ENCODE measurements around the gene DQX1. TPM values are rescaled to one million over a fixed set of nuclear protein-coding genes. Genes with fewer than 3 reads are reported as not detected.

Gene DQX1, protein sequence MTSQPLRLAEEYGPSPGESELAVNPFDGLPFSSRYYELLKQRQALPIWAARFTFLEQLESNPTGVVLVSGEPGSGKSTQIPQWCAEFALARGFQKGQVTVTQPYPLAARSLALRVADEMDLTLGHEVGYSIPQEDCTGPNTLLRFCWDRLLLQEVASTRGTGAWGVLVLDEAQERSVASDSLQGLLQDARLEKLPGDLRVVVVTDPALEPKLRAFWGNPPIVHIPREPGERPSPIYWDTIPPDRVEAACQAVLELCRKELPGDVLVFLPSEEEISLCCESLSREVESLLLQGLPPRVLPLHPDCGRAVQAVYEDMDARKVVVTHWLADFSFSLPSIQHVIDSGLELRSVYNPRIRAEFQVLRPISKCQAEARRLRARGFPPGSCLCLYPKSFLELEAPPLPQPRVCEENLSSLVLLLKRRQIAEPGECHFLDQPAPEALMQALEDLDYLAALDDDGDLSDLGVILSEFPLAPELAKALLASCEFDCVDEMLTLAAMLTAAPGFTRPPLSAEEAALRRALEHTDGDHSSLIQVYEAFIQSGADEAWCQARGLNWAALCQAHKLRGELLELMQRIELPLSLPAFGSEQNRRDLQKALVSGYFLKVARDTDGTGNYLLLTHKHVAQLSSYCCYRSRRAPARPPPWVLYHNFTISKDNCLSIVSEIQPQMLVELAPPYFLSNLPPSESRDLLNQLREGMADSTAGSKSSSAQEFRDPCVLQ
- 2.3 and 4.1 TPM in 2 replicates for polyA plus RNA-seq

DNA sequence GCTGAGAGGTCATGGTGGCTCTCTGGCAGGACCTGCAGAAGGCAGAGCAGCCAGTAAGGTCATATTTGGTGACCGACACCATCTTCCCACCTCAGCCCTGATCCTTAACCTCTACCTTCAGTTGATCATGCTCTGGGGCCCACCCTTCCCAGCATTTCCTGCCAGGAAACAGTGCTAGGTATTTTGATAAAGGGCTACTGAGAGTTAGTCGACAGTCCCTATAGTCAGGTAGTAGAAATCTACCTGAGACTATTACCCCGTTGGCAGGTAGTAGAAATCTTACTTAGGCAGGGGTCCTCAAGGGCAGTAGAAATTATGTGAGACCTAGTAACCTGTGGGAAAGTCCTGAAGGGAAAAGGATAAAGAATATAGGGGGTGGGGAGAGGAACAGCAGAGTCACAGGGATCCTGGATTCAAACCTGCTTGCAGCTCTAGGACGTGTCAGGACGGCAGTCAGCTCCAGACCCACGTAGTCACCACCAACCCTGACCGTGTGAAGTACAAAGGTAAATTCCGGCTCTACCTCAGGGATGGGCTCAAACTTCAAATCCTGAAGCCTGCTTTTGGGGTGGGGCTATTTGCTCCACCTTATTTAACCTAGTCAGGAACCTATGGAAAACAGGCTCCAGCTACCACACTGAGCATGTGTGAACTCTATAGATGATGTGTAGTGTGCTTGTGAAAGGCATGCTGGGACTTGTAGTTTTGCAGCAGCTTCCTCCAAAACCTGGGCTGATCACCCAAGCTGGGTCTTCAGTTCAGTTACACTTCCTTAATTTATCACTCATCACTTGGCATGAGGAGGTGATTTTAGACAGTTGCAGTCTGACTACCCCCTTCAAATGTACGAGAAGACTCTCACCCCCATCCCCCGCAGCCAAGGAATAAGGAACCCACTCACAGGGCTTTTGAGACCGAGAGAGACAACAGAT lies at the start of gene DQX1:
TSS of gene DQX1 (minus strand) at position 515 of the 932 bp plus-strand sequence. CDS start at position 13, 502 bp downstream.

DNA sequence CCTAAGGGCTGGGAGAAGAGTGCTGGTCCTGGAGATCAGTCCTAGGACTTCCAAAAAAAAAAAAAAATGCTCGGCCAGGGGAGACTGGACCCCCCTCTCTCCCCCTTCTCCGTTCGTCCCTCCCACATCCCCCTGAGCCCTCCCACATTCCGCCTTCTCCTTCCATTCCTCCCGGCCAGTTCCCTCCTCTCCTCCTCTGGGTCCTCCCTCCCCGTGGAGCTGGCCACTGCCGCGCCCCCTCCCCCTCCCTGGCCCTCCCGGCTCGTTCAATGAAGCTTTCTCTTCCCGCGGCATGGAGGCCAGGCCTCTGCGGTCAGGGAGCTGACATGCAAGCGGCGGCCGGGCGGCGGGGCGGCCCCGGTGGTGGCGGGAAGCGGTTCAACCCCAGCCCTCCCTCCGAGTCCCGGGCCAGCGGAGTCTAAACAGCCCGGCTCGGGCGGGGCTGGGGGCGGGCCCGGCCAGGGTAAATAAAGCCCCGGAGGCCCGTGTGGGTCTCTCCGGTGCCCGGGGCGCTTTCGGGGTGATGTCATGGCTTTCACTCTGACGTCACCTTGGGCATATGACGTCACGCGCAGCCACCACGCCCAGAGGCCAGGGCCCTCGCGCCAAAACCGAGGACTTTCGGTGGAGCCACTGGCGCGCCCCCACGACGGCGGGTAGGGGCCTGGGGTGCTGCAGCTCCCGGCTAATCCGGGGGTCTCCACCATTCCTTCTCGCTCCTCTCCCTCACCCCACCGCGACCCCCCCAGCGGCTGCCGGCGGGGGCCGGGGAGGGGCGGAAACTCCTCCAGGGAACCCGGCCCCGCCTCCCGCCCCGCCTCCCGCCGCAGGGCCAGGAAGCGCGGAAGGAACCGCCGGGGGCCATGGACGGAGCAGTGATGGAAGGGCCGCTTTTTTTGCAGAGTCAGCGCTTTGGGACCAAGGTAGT lies 28.1 kb upstream of the DQX1 start, which contains the start of the genes DOK1 and LOXL3:
TSS of gene DOK1 (plus strand) at position 829 of the 928 bp plus-strand sequence. CDS start at position 864, 35 bp downstream.
TSS of gene LOXL3 (minus strand) at position 51 of the 928 bp plus-strand sequence. CDS start 1,308 bp downstream, outside the sequence.

DNA sequence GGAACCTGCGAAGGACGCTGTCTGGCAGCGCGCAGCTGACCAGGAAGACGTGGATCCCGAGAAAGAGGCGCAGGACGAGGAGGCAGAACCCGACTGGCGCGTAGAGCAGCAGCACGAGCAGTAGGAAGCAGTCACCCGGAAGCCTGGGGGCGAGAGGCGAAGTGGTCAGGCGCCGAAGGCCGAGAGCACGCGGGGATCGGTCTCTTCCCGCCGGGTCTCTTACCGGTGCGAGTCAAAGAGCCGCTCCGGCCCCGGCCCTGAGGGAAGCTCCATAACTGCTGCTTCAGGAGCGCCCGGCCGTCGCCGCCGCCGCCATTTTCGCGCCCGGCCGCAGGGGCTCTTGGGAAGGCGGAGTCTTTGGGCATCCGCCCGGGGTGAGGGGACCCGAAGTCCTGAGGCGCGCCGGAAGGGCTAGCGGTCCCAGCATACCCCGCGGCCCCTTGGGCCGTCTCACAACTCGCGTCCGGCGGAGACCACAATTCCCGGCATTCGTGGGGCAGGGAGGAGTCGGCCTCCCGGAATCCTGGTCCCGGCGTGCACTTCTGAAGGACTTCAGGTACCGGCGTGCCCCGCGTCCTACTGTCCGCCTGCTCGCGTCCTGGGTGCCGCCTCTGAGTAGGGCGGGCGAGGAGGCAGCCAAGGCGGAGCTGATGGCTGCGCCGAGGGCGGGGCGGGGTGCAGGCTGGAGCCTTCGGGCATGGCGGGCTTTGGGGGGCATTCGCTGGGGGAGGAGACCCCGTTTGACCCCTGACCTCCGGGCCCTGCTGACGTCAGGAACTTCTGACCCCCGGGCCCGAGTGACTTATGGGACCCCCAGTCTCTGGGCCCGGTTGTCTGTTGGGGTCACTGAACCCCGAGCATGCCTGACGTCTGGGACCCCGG lies 3.6 kb upstream of the DQX1 start, which contains the start of the genes AUP1 and HTRA2:
TSS of gene AUP1 (minus strand) at position 350 of the 882 bp plus-strand sequence. CDS start at position 273, 77 bp downstream.
TSS of gene HTRA2 (plus strand) at position 577 of the 882 bp plus-strand sequence. CDS start at position 651, 74 bp downstream.

DNA sequence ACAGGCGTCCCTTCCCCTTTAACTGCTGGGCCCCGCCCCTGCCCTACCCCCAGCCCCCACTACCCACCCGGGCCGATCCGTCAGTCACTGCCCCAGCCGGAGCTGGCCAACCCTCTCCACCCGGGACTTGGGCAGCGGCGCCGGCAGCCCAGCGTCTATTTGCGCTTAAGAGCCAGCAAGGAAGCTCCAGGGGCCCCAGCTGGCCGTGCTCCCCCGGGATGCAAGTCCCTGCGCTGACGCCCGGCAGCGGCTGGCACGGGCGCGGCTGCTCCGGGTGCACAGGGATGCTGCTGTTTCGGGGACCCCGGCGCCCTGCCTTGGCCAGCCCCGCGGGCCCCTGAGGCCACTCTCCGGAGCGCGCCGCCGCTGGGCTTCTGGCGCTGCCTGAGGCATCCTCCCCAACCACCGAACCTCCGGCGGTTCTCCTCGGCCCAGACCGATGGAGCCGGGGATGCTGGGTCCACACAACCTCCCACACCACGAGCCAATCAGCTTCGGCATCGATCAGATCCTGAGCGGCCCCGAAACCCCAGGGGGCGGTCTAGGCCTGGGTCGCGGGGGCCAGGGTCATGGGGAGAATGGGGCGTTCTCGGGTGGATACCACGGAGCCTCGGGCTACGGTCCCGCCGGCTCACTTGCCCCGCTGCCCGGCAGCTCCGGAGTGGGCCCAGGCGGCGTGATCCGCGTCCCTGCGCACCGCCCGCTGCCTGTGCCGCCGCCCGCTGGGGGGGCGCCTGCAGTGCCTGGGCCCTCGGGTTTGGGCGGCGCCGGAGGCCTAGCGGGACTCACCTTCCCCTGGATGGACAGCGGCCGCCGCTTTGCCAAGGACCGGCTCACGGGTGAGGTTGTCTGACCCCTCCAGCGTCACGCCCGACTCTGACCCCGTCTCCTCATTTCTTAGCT lies 11.4 kb downstream of the DQX1 start, which contains the start of gene TLX2:
TSS of gene TLX2 (plus strand) at position 83 of the 903 bp plus-strand sequence. CDS start at position 440, 357 bp downstream.

DNA sequence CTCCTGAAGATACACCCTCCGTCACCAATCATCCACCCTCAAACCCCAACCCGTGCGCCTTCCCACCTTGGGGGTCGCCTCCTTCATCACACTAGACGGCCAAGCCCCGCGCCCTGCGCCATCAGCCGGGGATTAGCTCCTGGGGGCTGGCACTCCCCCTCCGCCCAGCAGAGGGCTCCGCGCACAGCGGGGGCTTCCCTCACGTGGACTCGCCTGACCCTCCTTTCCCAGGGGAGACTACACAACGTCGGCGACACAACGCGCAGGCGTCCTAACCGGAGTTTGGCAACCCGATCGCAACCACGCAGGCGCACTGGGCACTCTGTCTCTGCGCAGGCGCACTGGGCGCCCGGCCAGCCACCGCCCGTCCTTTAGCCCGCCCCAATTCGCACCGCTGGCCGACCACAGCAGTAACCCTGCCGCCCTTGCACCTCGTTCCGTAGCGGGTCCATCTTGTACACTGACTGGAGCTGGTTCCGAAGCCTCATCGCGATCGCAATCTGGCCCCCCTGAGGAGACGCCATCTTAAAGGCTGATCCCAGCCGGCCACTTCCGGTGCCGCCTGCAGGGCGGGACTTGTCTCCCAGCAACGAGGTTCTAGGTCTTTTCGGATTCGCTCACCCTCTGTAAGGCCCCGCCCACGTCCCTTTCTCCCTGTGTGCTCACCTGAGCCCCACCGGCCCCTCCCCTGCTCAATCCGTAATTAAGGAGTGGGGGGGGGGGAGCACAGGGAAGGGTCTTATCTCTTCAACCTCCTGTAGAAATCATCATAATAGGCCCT lies 18.7 kb downstream of the DQX1 start, which contains the start of gene PCGF1:
TSS of gene PCGF1 (minus strand) at position 551 of the 781 bp plus-strand sequence. CDS start at position 524, 27 bp downstream.

DNA sequence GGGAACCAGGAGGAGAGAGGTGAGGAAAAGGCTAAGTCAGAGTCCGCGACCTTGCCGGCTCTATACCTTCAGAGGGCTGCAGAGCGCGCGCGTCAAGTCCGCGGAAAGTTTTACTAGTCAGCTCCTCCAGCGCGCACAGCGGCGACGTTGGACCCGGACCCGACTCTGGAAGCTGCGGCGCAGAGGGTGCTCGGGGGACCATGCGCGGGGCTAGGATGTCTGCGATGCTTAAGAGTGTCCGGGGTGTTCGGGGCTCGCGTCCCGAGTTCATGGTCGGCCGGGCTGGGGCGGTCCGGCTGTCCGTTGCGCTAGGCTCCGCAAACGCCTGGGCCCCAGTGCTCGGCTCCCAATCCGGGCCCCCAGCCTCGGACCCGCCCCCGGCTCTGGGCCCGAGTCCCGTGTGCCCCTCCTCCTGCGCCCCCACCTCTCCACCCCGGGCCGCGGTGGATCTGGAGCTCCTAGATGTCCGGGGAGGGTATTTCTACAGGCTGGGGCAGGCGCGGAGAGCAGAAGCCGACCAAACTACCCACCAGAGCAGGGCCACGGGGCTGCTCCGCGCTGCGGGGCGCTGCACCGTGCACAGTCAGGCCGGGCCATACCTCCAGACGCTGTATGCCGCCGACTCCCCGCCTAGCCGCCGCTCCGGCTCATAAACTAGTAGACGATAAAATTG lies 26.6 kb downstream of the DQX1 start, which contains the start of gene LBX2:
TSS of gene LBX2 (minus strand) at position 337 of the 673 bp plus-strand sequence. CDS start at position 271, 66 bp downstream.

DNA sequence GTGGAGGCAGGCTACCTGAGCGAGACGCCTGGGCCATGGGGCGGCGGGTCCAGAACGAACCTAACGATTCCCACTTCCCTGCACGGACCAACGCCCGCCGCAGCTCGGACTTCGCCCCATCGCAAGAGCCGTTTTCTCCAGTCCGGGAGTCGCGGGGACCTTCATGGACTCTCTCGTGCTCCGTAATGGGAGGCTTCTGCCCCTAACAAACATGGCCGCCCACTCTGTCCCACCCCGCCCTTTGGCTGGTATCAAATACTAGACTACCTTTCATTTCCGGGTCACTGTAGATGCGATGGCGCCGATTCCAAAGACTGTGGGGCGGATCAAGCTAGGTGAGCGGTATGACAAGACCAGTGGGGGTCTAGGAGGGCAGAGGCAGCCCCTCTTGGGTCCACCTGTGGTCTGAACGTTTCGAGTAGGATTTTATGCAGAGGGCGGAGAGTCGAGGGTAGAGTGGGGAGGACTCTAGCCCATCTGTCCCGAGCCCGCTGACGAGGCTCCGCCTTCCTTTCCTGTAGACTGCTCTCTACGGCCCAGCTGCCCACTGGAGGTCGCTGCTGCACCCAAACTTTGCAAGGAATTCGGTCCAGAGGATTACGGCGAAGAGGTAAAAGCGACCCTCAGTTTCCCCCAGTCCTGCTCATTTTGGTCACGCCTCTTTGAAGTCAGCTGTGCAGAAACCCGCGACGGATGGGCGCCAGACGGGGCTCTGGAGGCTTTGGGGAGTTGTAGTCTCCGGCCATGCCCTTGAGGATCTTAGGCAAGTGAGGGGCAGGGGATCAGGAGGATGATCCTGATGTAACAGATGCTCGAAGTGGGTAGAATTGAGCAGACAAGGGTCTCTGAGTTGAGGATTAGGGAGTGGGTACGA lies 43.0 kb downstream of the DQX1 start, which contains the start of the genes CCDC142 and TTC31:
TSS of gene CCDC142 (minus strand) at position 198 of the 874 bp plus-strand sequence. CDS start at position 37, 161 bp downstream.
TSS of gene TTC31 (plus strand) at position 281 of the 874 bp plus-strand sequence. CDS start at position 296, 15 bp downstream.

DNA sequence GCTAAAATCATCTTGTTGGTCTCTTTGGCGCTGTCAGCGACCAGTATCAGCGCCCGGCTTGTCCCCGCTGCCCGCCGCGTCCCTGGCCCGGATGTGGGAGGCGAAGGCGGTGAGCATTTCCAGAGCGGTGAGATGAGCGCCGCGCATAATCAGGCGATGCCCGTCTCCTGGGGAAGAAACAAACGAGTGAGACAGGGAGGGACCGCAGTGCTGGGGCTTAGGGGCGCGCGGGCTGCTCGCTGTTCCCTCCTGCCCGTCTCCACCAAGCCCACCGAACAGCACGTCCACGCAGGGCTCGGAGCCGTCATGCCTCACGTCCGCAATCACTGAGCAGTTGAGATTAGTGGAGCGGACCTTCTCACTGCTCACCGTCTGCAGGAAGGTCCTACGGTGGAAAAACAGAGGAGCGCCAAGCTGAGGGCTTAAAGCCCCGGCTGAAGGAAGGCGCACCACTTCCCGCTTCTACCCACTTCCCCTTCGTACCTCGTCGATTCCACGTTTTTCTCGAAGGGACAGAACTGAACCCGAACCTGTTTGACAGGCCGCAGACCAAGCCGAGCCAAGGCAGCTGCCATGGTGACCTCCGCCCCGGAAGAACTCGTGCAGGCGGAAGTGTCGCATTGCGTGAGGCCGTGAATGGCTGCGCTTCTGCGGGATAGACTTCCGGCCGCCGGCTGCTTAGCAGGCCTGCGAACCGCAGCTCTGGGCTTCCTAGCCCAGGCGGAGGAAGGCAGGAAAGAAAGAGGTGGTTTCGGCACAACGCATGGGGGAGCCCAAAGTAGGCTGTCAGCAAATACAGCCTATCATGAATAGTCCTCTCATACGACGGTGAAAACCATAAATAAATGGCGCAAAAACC lies 53.7 kb downstream of the DQX1 start, which contains the start of gene MRPL53:
TSS of gene MRPL53 (minus strand) at position 595 of the 859 bp plus-strand sequence. CDS start at position 575, 20 bp downstream.

Other genes starting within 250 kb of the DQX1 start
- not detected in 2 replicates for gene SLC4A5, start 182.8 kb downstream of the DQX1 start, polyA plus RNA-seq
- gene DCTN1, start 145.9 kb downstream of the DQX1 start, polyA plus RNA-seq, result 275 and 282 TPM in 2 replicates
- gene C2orf81, start 104.6 kb downstream of the DQX1 start, polyA plus RNA-seq, result 0.14 and 0.58 TPM in 2 replicates
- gene WDR54, start 104.5 kb downstream of the DQX1 start, polyA plus RNA-seq, result 25.1 and 25.5 TPM in 2 replicates
- gene RTKN, start 84.3 kb downstream of the DQX1 start, polyA plus RNA-seq, result not detected in 2 replicates
- 1.1 and 3.0 TPM in 2 replicates for gene INO80B, start 71.1 kb downstream of the DQX1 start, polyA plus RNA-seq
- gene WBP1, start 67.8 kb downstream of the DQX1 start, polyA plus RNA-seq, result 7.8 and 10.0 TPM in 2 replicates
- 0.62 and 4.3 TPM in 2 replicates for gene MOGS, start 60.8 kb downstream of the DQX1 start, polyA plus RNA-seq
- 43.3 and 56.2 TPM in 2 replicates for gene MRPL53, start 53.6 kb downstream of the DQX1 start, polyA plus RNA-seq
- gene CCDC142, start 43.2 kb downstream of the DQX1 start, polyA plus RNA-seq, result 0.78 and 1.6 TPM in 2 replicates
- 0.66 and 0.83 TPM in 2 replicates for gene TTC31, start 43.1 kb downstream of the DQX1 start, polyA plus RNA-seq
- gene LBX2, start 26.6 kb downstream of the DQX1 start, polyA plus RNA-seq, result not detected in 2 replicates
- 35.8 and 37.1 TPM in 2 replicates for gene PCGF1, start 18.5 kb downstream of the DQX1 start, polyA plus RNA-seq
- gene TLX2, start 11.8 kb downstream of the DQX1 start, polyA plus RNA-seq, result not detected in 2 replicates
- gene AUP1, start 3.5 kb upstream of the DQX1 start, polyA plus RNA-seq, result 48.4 and 52.5 TPM in 2 replicates
- gene HTRA2, start 3.7 kb upstream of the DQX1 start, polyA plus RNA-seq, result 14.2 and 22.8 TPM in 2 replicates
- gene LOXL3, start 27.7 kb upstream of the DQX1 start, polyA plus RNA-seq, result 1.7 TPM in 1 of 2 replicates, not detected in the other
- not detected in 2 replicates for gene DOK1, start 28.5 kb upstream of the DQX1 start, polyA plus RNA-seq
- gene M1AP, start 122.1 kb upstream of the DQX1 start, polyA plus RNA-seq, result 0.56 and 8.3 TPM in 2 replicates
- 1.7 and 4.3 TPM in 2 replicates for gene SEMA4F, start 128.0 kb upstream of the DQX1 start, polyA plus RNA-seq

All from Purkinje cell (primary cell).